GM12873 (cell line): ENCODE data around the gene DNAJB4.

Experiments
- CTCF ChIP-seq: IDR thresholded peaks from 2 replicates; pipeline ENCODE4 v1.5.1; 2012; ENCODE audit warnings: low read depth, mild to moderate bottlenecking, moderate library complexity, low read length, control low read depth; ENCODE audit not compliant: insufficient read depth; ENCODE audit errors: missing control alignments

The DNAJB4 gene

GRCh38 chr1:78029793-78030192 is 25.1 kb downstream of the DNAJB4 start:
- TF ChIP-seq CTCF: no peak

- no peak for TF ChIP-seq CTCF
These were observed 28.5 kb downstream of the DNAJB4 start for GRCh38 chr1:78032996-78033796.

GRCh38 chr1:78033797-78034172 is 29.0 kb downstream of the DNAJB4 start:
- no peak for TF ChIP-seq CTCF

GRCh38 chr1:78035121-78035520 is 30.4 kb downstream of the DNAJB4 start:
- no peak for TF ChIP-seq CTCF

GRCh38 chr1:78036450-78036849 is 31.7 kb downstream of the DNAJB4 start:
- no peak for TF ChIP-seq CTCF

GRCh38 chr1:78038071-78038470 is 33.3 kb downstream of the DNAJB4 start:
- TF ChIP-seq CTCF: no peak

- no peak for TF ChIP-seq CTCF
These were observed 33.8 kb downstream of the DNAJB4 start for GRCh38 chr1:78038491-78038939.
